Lung (tissue), 12 donors: Measurements from ENCODE around the gene ITGB8. TPM values are rescaled to one million over a fixed set of nuclear protein-coding genes. Genes with fewer than 3 reads are reported as not detected.

Experiments used
- ATAC-seq: fragments of 200-7000 bp; cut with Tn5 transposase; one replicate; pipeline ENCODE4 v1.9.1; 2020; ENCODE audit warnings: moderate number of reproducible peaks; ENCODE audit not compliant: insufficient read depth, low FRiP score
- DNase-seq, 3 donors: peaks; one replicate each; pipeline ENCODE4 v3.0.0-alpha.2; 2013 to 2017
- H3K27ac ChIP-seq, 2 donors: one replicate each; pipeline ENCODE4 v1.5.1; 2013; ENCODE audit warnings: mild to moderate bottlenecking in 2 of 2, moderate library complexity in 2 of 2, control low read depth in 1 of 2, inconsistent platforms in 1 of 2, low read depth in 1 of 2, low read length in 1 of 2
- H3K27me3 ChIP-seq, 3 donors: one replicate each; pipeline ENCODE4 v1.5.1; 2013; ENCODE audit warnings: low read length in 2 of 3; ENCODE audit not compliant: control insufficient read depth in 3 of 3, insufficient read depth in 3 of 3
- H3K36me3 ChIP-seq, 4 donors: one replicate each; pipeline ENCODE4 v1.5.1; 2013; ENCODE audit warnings: low read length in 4 of 4, mild to moderate bottlenecking in 1 of 4, moderate library complexity in 1 of 4; ENCODE audit not compliant: control insufficient read depth in 4 of 4, insufficient read depth in 4 of 4
- H3K4me1 ChIP-seq, 5 donors: one replicate each; pipeline ENCODE4 v1.5.1; 2013; ENCODE audit warnings: low read length in 5 of 5, mild to moderate bottlenecking in 2 of 5, moderate library complexity in 1 of 5; ENCODE audit not compliant: control insufficient read depth in 5 of 5, insufficient read depth in 5 of 5
- H3K4me3 ChIP-seq: one replicate; pipeline ENCODE4 v1.5.1; 2013; ENCODE audit warnings: mild to moderate bottlenecking, control low read depth, moderate library complexity
- H3K9ac ChIP-seq, 2 donors: one replicate each; pipeline ENCODE4 v1.5.1; 2013; ENCODE audit warnings: low read length in 2 of 2, control low read depth in 1 of 2; ENCODE audit not compliant: insufficient read depth in 1 of 2
- H3K9me3 ChIP-seq, 4 donors: one replicate each; pipeline ENCODE4 v1.5.1; 2013; ENCODE audit warnings: low read length in 3 of 4, mild to moderate bottlenecking in 1 of 4, moderate library complexity in 1 of 4; ENCODE audit not compliant: control insufficient read depth in 4 of 4, insufficient read depth in 3 of 4
- WGBS, 2 donors: extraction: QIAGEN DNeasy Blood & Tissue Kit; methylation state at CpG; one replicate each; pipeline ENCODE4 v1.1.7; 2013; 5-methylcytosine and 5-hydroxymethylcytosine counted together
- polyA plus RNA-seq, 2 donors: library from polyadenylated mRNA; stranded (reverse); fragments of 200-250 nt; gene quantifications; one replicate each; pipeline ENCODE4 v1.2.1, GENCODE V29; 2013
- total RNA-seq, 2 donors: library from RNA; depleted of rRNA in 1 of 2; stranded (reverse); fragments of >200 nt in 1 of 2; gene quantifications; one replicate each; pipeline ENCODE4 v1.2.1, GENCODE V29; 2014 to 2021
- TF ChIP-seq, protein P1 (sequence below): IDR thresholded peaks from 2 replicates; pipeline ENCODE4 v1.5.1; 2012; ENCODE audit warnings: mild to moderate bottlenecking; ENCODE audit errors: control extremely low read depth, extremely low read depth
- donor health status: control.
- donor health status: control.
- donor health status: Bipolar disorder and iron deficiency.
- donor health status: healthy.
- donor health status: DM: yes; HTN: yes; CAD: no.

ITGB8 gene
- total and polyA plus RNA-seq, 4 donors, result 1.5 to 29.7 (median 15.2) TPM

DNA sequence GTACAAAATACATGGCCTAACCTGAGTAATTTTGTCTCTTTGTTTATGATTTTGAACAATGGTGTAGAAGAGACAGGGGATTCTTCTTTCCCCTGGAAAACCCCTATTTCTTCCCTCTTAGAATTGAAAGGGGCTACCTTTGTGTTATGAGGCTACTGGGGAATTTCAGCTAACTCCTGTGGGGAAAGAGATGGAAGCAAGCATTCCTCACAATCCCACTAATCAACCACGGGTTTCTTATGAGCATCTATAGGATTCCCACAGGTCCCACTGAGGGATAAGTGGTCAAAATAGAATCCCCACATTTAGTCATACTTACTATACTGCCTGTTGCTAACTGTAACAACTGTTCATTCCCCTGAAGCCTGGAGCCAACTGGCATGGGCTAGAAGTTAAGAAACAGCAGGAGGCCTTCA, 32.2 kb upstream of the ITGB8 start:
- DNase-seq, result no peak
- TF ChIP-seq, protein P1, sequence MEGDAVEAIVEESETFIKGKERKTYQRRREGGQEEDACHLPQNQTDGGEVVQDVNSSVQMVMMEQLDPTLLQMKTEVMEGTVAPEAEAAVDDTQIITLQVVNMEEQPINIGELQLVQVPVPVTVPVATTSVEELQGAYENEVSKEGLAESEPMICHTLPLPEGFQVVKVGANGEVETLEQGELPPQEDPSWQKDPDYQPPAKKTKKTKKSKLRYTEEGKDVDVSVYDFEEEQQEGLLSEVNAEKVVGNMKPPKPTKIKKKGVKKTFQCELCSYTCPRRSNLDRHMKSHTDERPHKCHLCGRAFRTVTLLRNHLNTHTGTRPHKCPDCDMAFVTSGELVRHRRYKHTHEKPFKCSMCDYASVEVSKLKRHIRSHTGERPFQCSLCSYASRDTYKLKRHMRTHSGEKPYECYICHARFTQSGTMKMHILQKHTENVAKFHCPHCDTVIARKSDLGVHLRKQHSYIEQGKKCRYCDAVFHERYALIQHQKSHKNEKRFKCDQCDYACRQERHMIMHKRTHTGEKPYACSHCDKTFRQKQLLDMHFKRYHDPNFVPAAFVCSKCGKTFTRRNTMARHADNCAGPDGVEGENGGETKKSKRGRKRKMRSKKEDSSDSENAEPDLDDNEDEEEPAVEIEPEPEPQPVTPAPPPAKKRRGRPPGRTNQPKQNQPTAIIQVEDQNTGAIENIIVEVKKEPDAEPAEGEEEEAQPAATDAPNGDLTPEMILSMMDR, result no peak
- Histone ChIP-seq H3K27ac (no peak overlapping the region), H3K9me3 (peaks cover 0 to 6% (median 1%) of the 10 kb centered on the region in 4 donors), H3K4me3 (no peak overlapping the region), H3K27me3 (no peaks in the 10 kb centered on the region), H3K4me1 (no peaks in the 10 kb centered on the region), H3K9ac (no peak overlapping the region), H3K36me3 (no peaks in the 10 kb centered on the region)
- ATAC-seq, result no peak
- WGBS, 2 donors, result 73 to 91% methylated on average over 1 of the region's 1 CpG

DNA sequence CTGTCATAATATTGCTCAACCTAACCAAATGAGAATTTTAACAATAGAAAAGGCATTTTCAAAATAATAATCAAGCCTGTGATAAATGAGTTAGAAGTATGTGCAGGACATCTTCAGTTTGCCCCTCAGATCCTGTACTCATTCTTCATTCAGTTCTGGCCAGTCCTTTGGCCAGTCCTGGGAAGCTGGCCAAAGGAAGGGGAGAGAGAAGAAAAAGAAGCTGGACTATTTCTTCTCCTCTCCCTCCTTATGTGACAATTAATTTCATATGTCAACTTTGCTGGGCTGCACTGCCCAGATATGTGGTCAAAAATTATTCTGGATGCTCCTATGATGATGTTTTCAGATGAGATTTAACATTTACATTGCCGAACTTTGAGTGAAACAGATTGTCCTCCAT, 31.6 kb upstream of the ITGB8 start:
- DNase-seq (no peak), ATAC-seq (no peak)
- Histone ChIP-seq H3K9ac (no peak overlapping the region), H3K9me3 (peaks cover 0 to 6% (median 1%) of the 10 kb centered on the region in 4 donors), H3K27ac (no peak overlapping the region), H3K4me1 (peaks cover 0 to 1% (median 0%) of the 10 kb centered on the region in 5 donors), H3K4me3 (no peak overlapping the region), H3K27me3 (no peaks in the 10 kb centered on the region), H3K36me3 (no peaks in the 10 kb centered on the region)
- WGBS, 2 donors, result 91 to 100% methylated on average over 1 of the region's 1 CpG
- TF ChIP-seq, protein P1, result no peak

DNA sequence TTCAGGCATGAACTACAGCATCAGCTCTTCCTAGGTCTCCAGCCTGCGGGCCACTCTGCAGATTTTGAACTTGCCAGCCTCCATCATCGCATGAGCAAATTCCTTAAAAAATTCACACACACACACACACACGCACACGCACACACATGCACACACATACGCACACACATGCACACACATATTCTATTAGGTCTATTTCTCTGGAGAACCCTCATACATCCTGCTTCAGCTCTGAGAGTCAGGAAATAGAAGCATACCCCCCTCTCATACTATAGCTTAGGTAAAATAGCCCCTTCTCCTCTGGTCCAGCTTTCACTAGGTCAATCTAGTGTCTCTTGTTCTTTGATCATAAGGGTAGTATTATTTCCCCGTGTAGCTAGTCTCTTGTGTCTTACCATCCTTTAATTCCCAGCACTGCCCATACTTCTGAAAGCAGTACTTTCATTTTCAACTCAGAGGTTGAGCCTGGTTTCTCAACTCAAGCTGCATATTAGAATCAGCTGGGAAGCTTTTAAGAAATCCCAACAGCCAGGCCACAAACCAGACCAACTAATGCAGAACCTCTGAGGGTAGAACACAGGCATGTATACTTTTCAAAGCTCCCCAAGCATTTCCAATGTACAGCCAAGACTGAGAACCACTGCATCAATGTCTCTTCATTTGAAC, 30.9 kb upstream of the ITGB8 start:
- no peak overlapping the region for H3K4me3 ChIP-seq
- no peak overlapping the region for H3K27ac ChIP-seq
- H3K4me1 ChIP-seq, result peaks cover 0 to 4% (median 0%) of the 10 kb centered on the region in 5 donors
- H3K36me3 ChIP-seq, result no peaks in the 10 kb centered on the region
- TF ChIP-seq, protein P1, result no peak
- H3K27me3 ChIP-seq, result no peaks in the 10 kb centered on the region
- DNase-seq (no peak), ATAC-seq (no peak)
- peaks cover 0 to 6% (median 1%) of the 10 kb centered on the region in 4 donors for H3K9me3 ChIP-seq
- WGBS, 2 donors, result 79 to 83% methylated on average over 6 of the region's 6 CpGs
- H3K9ac ChIP-seq, result no peak overlapping the region
